GM18909 (cell line): Measurements from ENCODE around the gene GRHL3.

Source experiments
- ATAC-seq: cut with Tn5 transposase; IDR thresholded peaks from one replicate; pipeline ENCODE4 v1.9.1; 2021; ENCODE audit warnings: mild to moderate bottlenecking; ENCODE audit not compliant: unreplicated experiment, poor library complexity

Gene GRHL3

DNA sequence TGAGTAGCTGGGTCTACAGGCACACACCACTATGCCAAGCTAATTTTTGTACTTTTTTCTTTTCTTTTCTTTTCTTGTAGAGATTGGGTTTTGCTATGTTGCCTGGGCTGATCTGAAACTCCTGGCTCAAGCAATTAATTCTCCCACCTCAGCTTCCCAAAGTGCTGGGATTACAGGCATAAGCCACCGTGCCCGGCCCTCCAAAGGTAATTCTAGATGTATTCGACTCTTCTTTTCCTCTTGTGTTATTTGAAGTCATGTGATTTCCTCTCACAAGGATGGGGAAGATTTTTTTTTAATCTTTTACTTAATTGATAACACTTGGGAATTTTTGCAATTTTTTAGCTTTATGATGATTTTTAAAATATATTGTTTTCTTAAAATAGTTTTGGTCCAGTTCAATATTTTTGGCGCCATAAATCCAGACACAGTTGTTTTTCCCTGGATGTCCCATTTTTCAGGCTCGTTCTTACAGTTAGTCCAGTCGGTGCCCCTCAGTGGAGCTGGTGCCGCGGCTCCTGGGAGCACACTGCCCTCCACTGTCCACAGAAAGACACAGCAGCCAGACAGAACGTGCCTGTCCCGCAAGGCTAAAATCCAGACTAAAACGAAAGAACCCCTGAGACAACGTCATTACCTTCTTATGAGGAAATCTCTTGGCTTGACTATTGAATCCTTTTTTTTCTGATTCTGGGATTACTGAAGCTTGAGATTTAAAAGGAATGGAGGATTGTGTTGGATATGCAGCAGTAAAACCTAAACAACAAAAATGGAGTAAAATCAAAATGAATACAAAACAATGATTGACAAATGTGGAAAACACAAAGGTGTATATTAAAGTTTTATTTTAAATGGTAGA, 72.0 kb downstream of the GRHL3 start:
- peak; percentile 40 for ATAC-seq

DNA sequence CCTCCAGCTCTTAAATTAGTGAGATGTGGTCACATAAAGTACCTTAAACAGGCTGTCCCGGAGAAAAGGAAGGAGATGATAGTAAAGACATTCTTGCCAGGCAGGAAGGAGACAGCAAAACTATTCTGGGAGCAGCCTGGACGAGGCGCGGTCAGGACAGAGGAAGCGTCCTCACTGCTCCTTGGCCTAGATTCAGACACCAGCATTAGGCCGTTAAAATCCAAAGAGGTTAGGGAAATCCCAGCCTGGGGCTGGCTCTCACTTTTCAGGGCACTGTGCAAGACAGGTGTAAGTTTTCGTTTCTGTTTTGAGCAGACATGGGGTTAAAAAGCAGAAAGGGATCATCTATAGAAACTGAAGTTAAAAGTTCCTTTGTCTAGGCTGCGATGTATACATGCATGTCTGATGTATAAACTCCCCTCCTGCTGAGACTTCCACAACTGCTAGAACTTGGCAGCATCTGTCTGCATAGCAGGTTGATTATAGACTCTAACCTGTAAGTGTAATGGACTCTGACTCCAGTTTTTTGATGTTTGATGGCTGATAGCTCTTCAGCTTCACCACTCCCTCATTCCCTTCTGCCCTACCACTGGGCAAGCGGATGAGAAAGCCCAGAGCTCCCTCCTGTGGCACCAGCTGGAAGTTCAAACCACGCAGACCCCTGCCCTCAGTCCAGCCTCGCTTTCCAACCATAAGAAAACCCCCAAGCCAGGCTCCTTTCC, 72.9 kb downstream of the GRHL3 start:
- peak; percentile 71 for ATAC-seq

DNA sequence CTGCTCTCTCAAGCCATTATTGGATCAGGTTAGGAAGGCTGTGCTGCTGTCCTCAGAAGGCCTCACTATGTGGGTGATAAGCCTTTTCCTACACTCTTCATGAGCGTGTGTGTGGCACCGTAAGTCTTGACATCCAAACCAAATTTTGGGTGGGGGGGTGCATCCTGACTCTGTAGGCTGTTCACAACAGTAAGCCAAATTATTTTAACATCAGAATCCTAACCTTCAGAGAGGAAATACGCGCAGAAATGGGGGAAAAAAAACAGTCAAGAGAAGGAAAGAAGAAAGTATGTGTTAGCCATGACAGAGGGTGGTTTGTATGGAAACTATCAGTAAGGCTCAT, 73.4 kb downstream of the GRHL3 start:
- ATAC-seq: no peak

DNA sequence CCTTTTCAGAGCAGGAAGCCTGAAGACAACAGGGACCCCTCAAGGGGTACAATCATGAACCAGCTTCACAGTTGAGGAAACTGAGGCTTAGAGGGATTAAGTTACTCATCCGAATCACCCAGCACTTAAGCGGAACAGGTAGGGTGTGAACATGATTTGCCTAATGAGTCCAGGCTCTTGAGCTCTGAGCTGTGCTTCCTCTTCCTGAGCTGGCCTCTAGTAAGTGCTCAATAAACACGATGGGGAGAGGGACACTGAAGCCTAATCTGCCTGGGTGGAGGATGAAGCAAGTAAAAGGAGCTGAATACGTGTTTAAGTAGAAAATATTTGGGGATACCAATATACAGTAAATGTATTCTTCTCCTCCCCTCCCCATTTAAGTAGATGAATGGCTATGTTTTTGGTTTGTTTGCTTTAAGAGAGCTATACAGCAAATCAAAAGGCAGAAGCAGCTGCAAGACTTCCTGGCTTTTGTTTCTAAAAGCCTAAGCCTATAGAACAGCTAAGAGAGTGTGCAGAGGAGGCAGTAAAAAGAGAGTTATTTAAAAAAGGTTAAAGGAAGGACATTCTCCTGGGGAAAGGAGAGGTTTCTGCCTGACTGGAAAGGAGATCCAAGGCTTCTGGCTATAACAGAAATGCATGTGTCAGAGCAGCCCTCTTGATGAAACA, 74.0 kb downstream of the GRHL3 start:
- no peak for ATAC-seq

DNA sequence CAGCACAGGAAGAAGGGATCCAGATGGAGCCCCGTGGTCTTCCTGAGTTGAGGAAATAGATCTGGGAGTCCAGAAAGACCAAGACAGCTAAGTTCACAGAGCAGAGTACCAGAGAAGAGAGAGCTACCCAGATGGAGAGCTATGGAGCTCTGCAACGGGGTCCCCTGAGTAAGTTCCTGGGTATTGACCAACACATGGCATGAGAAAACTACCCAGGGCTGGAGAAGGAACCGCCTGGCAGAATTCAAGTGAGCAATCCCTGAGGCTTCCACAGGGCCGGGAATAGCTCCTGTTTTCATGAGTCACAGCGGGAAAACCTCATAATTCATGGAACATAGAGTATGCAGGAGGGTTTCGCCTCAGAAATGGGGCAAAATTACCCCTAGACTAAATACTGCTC, 74.7 kb downstream of the GRHL3 start:
- no peak for ATAC-seq

DNA sequence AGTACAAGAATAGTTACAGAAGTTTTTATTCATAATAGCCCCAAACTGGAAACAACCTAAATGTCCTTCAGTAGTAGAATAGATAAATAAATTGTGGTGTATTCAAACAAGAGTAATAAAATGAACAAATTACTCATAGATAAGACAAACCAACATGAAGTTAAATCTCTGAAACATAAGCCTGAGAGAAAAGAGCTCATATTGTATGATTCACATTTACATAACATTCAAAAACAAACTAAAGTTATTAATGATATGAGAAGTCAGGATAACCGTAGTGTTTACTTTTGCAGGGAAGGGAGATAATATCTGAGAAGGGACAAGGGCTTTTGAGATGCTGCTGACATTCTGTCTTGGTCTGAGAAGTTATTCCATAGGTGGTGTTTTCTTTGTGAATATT, 80.9 kb downstream of the GRHL3 start:
- no peak for ATAC-seq

DNA sequence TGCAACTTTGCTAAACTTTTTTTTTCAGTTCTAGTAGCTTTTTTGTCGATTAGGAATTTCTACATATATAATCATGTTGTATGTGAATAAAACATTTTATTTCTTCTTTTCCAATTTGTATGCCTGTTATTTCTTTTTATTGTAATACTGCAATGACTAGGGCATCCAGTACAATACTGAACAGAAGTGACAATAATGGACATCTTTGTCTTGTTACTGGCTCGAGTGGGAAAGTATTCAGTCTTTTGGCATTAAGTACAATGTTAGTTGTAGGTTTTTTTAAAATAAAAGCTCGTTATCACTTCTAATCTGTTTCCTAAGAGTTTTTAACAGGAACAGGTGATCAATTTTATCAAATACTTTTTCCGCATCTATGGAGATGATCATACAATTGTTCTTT, 84.6 kb downstream of the GRHL3 start:
- ATAC-seq: no peak
